Measurements from ENCODE around the gene SLC39A11.

- TF ChIP-seq ARNTL (CRISPR knock-in tag; IDR thresholded peaks at IDR 0.05; ENCODE audit: borderline replicate concordance, low read depth) = no peak
- no peak for TF ChIP-seq ZNF70 (CRISPR knock-in tag; IDR thresholded peaks at IDR 0.05)
- TF ChIP-seq ESRRG (CRISPR knock-in tag; IDR thresholded peaks at IDR 0.05) = no peak
- no peak for TF ChIP-seq PATZ1 (CRISPR knock-in tag; IDR thresholded peaks at IDR 0.05; ENCODE audit: borderline replicate concordance)
These were observed 296.5 kb downstream of the SLC39A11 start for GRCh38 chr17:72795941-72796340.

All from SK-N-SH treated with all-trans-retinoic acid at 6 μM for 48 hours (cell line).